ENCODE results near the gene QPCT.
A peak's percentile ranks its signal among the peaks of the same experiment; 100 is the strongest.

The QPCT gene

GRCh38 chr2:37338933-37339332, 5.5 kb upstream of the QPCT start:
- no peaks in the 10 kb centered on the region for H3K36me3 ChIP-seq (ENCODE audit: control insufficient read depth in 1 of 2, insufficient read depth in 2 of 2, low read length in 2 of 2)
- no peaks in the 10 kb centered on the region for H3K27me3 ChIP-seq (ENCODE audit: control insufficient read depth in 1 of 2, insufficient read depth in 2 of 2, low read length in 2 of 2)
- H3K27ac ChIP-seq (ENCODE audit: low read depth, low read length), result no peak overlapping the region
- peaks cover 0 to 4% of the 10 kb centered on the region in 2 donors for H3K4me1 ChIP-seq (ENCODE audit: control insufficient read depth in 1 of 2, insufficient read depth in 2 of 2, low read length in 2 of 2)
- H3K9me3 ChIP-seq (ENCODE audit: control insufficient read depth in 1 of 2, low read length in 2 of 2), result no peaks in the 10 kb centered on the region
- H3K9ac ChIP-seq (ENCODE audit: low read depth in 1 of 2, low read length in 2 of 2), result no peak overlapping the region
- H3K4me3 ChIP-seq (ENCODE audit: low read depth in 1 of 2, low read length in 2 of 2), result no peak overlapping the region

GRCh38 chr2:37340637-37341036, 3.8 kb upstream of the QPCT start:
- no peaks in the 10 kb centered on the region for H3K9me3 ChIP-seq (ENCODE audit: control insufficient read depth in 1 of 2, low read length in 2 of 2)
- H3K4me3 ChIP-seq (ENCODE audit: low read depth in 1 of 2, low read length in 2 of 2), result no peak overlapping the region
- no peak overlapping the region for H3K27ac ChIP-seq (ENCODE audit: low read depth, low read length)
- peaks cover 3 to 11% of the 10 kb centered on the region in 2 donors for H3K4me1 ChIP-seq (ENCODE audit: control insufficient read depth in 1 of 2, insufficient read depth in 2 of 2, low read length in 2 of 2)
- H3K36me3 ChIP-seq (ENCODE audit: control insufficient read depth in 1 of 2, insufficient read depth in 2 of 2, low read length in 2 of 2), result no peaks in the 10 kb centered on the region
- H3K27me3 ChIP-seq (ENCODE audit: control insufficient read depth in 1 of 2, insufficient read depth in 2 of 2, low read length in 2 of 2), result no peaks in the 10 kb centered on the region
- no peak overlapping the region for H3K9ac ChIP-seq (ENCODE audit: low read depth in 1 of 2, low read length in 2 of 2)

GRCh38 chr2:37342591-37343220, 1.7 kb upstream of the QPCT start:
- no peak overlapping the region for H3K9ac ChIP-seq (ENCODE audit: low read depth in 1 of 2, low read length in 2 of 2)
- H3K36me3 ChIP-seq (ENCODE audit: control insufficient read depth in 1 of 2, insufficient read depth in 2 of 2, low read length in 2 of 2), result no peaks in the 10 kb centered on the region
- no peak overlapping the region for H3K27ac ChIP-seq (ENCODE audit: low read depth, low read length)
- no peak overlapping the region for H3K4me3 ChIP-seq (ENCODE audit: low read depth in 1 of 2, low read length in 2 of 2)
- peaks cover 3 to 11% of the 10 kb centered on the region in 2 donors for H3K4me1 ChIP-seq (ENCODE audit: control insufficient read depth in 1 of 2, insufficient read depth in 2 of 2, low read length in 2 of 2)
- H3K9me3 ChIP-seq (ENCODE audit: control insufficient read depth in 1 of 2, low read length in 2 of 2), result no peaks in the 10 kb centered on the region
- H3K27me3 ChIP-seq (ENCODE audit: control insufficient read depth in 1 of 2, insufficient read depth in 2 of 2, low read length in 2 of 2), result no peaks in the 10 kb centered on the region

DNA sequence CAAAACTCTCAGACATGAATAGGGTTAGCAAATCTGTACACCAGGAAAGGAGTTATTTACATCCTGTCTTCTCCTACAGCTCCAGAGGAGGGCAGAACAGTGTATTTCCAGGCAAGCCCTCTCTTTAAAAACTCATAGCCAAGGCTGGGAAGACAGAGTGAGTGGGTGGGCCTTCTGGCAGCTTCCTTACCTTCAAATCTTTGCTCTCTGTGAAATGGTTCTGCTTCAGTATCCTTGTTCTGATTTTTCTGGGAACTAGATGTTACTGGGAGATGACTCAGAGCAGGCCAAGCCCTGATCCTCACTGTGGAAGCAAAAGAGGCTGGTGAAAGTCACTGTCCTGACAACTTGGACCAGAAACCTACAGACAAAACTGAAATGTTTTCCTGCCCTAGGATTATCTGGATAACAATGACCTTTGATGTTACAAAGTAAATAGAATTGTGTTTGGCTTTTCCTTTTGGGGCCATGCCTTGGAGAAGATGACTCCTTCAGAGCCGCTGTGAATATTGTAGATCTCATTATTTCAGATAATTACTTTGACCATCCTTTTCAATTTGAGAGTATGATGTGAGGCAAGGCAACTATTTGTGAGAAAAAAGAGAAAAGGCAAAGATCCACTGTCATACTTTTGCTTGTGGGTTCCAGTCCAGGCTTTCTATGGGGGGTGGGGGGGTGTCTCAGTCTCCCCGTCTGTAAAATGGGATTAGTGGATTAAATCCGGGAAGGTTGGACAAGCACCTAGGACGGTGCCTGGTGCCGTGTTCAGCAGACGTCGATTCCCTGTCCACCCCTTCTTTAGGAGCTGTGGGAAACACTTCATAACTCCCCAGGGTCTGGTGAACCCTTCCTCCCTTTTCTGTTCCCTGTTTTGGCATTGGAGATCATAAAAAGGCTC, 644 bp upstream of the QPCT start:
- Histone ChIP-seq H3K4me3 (ENCODE audit: low read depth in 1 of 2, low read length in 2 of 2) (peak overlapping the region; percentile 67 to 80), H3K9me3 (ENCODE audit: control insufficient read depth in 1 of 2, low read length in 2 of 2) (no peaks in the 10 kb centered on the region), H3K27ac (ENCODE audit: low read depth, low read length) (no peak overlapping the region), H3K9ac (ENCODE audit: low read depth in 1 of 2, low read length in 2 of 2) (peak overlapping the region; percentile 52 to 56), H3K36me3 (ENCODE audit: control insufficient read depth in 1 of 2, insufficient read depth in 2 of 2, low read length in 2 of 2) (no peaks in the 10 kb centered on the region), H3K27me3 (ENCODE audit: control insufficient read depth in 1 of 2, insufficient read depth in 2 of 2, low read length in 2 of 2) (no peaks in the 10 kb centered on the region), H3K4me1 (ENCODE audit: control insufficient read depth in 1 of 2, insufficient read depth in 2 of 2, low read length in 2 of 2) (peaks cover 3 to 11% of the 10 kb centered on the region in 2 donors)

- Histone ChIP-seq H3K27ac (ENCODE audit: low read depth, low read length) (no peak overlapping the region), H3K4me3 (ENCODE audit: low read depth in 1 of 2, low read length in 2 of 2) (no peak overlapping the region), H3K9me3 (ENCODE audit: control insufficient read depth in 1 of 2, low read length in 2 of 2) (no peaks in the 10 kb centered on the region), H3K9ac (ENCODE audit: low read depth in 1 of 2, low read length in 2 of 2) (no peak overlapping the region), H3K27me3 (ENCODE audit: control insufficient read depth in 1 of 2, insufficient read depth in 2 of 2, low read length in 2 of 2) (no peaks in the 10 kb centered on the region), H3K36me3 (ENCODE audit: control insufficient read depth in 1 of 2, insufficient read depth in 2 of 2, low read length in 2 of 2) (no peaks in the 10 kb centered on the region), H3K4me1 (ENCODE audit: control insufficient read depth in 1 of 2, insufficient read depth in 2 of 2, low read length in 2 of 2) (peaks cover 11 to 22% of the 10 kb centered on the region in 2 donors)
Measured at GRCh38 chr2:37348155-37348554, 3.7 kb downstream of the QPCT start.

- H3K4me1 ChIP-seq (ENCODE audit: control insufficient read depth in 1 of 2, insufficient read depth in 2 of 2, low read length in 2 of 2), result peaks cover 11 to 14% of the 10 kb centered on the region in 2 donors
- H3K27ac ChIP-seq (ENCODE audit: low read depth, low read length), result no peak overlapping the region
- no peaks in the 10 kb centered on the region for H3K27me3 ChIP-seq (ENCODE audit: control insufficient read depth in 1 of 2, insufficient read depth in 2 of 2, low read length in 2 of 2)
- H3K4me3 ChIP-seq (ENCODE audit: low read depth in 1 of 2, low read length in 2 of 2), result no peak overlapping the region
- H3K36me3 ChIP-seq (ENCODE audit: control insufficient read depth in 1 of 2, insufficient read depth in 2 of 2, low read length in 2 of 2), result no peaks in the 10 kb centered on the region
- H3K9ac ChIP-seq (ENCODE audit: low read depth in 1 of 2, low read length in 2 of 2), result no peak overlapping the region
- no peaks in the 10 kb centered on the region for H3K9me3 ChIP-seq (ENCODE audit: control insufficient read depth in 1 of 2, low read length in 2 of 2)
Measured at GRCh38 chr2:37349231-37349860, 4.9 kb downstream of the QPCT start.

GRCh38 chr2:37350034-37350433, 5.6 kb downstream of the QPCT start:
- H3K27ac ChIP-seq (ENCODE audit: low read depth, low read length), result no peak overlapping the region
- H3K4me1 ChIP-seq (ENCODE audit: control insufficient read depth in 1 of 2, insufficient read depth in 2 of 2, low read length in 2 of 2), result peaks cover 11 to 14% of the 10 kb centered on the region in 2 donors

GRCh38 chr2:37354531-37354930, 10.1 kb downstream of the QPCT start:
- Histone ChIP-seq H3K9me3 (ENCODE audit: control insufficient read depth in 1 of 2, low read length in 2 of 2) (no peaks in the 10 kb centered on the region), H3K9ac (ENCODE audit: low read depth in 1 of 2, low read length in 2 of 2) (no peak overlapping the region), H3K27me3 (ENCODE audit: control insufficient read depth in 1 of 2, insufficient read depth in 2 of 2, low read length in 2 of 2) (no peaks in the 10 kb centered on the region), H3K4me1 (ENCODE audit: control insufficient read depth in 1 of 2, insufficient read depth in 2 of 2, low read length in 2 of 2) (peaks cover 10 to 13% of the 10 kb centered on the region in 2 donors), H3K27ac (ENCODE audit: low read depth, low read length) (no peak overlapping the region), H3K4me3 (ENCODE audit: low read depth in 1 of 2, low read length in 2 of 2) (no peak overlapping the region), H3K36me3 (ENCODE audit: control insufficient read depth in 1 of 2, insufficient read depth in 2 of 2, low read length in 2 of 2) (no peaks in the 10 kb centered on the region)

More at GRCh38 chr2:37350034-37350433, 5.6 kb downstream of the QPCT start:
- Histone ChIP-seq H3K4me3 (ENCODE audit: low read depth in 1 of 2, low read length in 2 of 2) (no peak overlapping the region), H3K9me3 (ENCODE audit: control insufficient read depth in 1 of 2, low read length in 2 of 2) (no peaks in the 10 kb centered on the region), H3K9ac (ENCODE audit: low read depth in 1 of 2, low read length in 2 of 2) (no peak overlapping the region), H3K27me3 (ENCODE audit: control insufficient read depth in 1 of 2, insufficient read depth in 2 of 2, low read length in 2 of 2) (no peaks in the 10 kb centered on the region), H3K36me3 (ENCODE audit: control insufficient read depth in 1 of 2, insufficient read depth in 2 of 2, low read length in 2 of 2) (no peaks in the 10 kb centered on the region)

DNA sequence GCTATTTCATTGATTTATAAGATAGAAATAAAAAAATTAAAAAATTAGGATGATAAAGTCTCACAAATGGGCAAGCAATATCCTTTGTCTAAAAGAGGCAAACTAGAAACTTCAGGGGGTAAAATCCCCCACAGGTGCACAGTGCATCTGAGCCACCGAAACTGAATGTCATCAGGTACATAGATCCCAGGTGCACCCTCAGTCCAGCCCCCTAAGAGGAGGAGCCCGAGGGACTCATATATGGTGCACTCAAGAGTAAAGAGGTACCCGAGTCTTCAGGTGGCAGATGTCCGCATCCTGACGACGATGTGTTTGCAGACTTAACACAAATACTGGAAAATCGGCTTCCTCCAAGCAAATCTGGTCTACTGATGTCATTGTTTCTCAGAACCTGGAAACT, 11.3 kb downstream of the QPCT start:
- H3K4me1 ChIP-seq (ENCODE audit: control insufficient read depth in 1 of 2, insufficient read depth in 2 of 2, low read length in 2 of 2), result peaks cover 2 to 6% of the 10 kb centered on the region in 2 donors
- H3K36me3 ChIP-seq (ENCODE audit: control insufficient read depth in 1 of 2, insufficient read depth in 2 of 2, low read length in 2 of 2), result no peaks in the 10 kb centered on the region
- H3K4me3 ChIP-seq (ENCODE audit: low read depth in 1 of 2, low read length in 2 of 2), result no peak overlapping the region
- no peak overlapping the region for H3K27ac ChIP-seq (ENCODE audit: low read depth, low read length)
- H3K27me3 ChIP-seq (ENCODE audit: control insufficient read depth in 1 of 2, insufficient read depth in 2 of 2, low read length in 2 of 2), result peaks cover 0 to 4% of the 10 kb centered on the region in 2 donors
- no peaks in the 10 kb centered on the region for H3K9me3 ChIP-seq (ENCODE audit: control insufficient read depth in 1 of 2, low read length in 2 of 2)
- H3K9ac ChIP-seq (ENCODE audit: low read depth in 1 of 2, low read length in 2 of 2), result no peak overlapping the region

DNA sequence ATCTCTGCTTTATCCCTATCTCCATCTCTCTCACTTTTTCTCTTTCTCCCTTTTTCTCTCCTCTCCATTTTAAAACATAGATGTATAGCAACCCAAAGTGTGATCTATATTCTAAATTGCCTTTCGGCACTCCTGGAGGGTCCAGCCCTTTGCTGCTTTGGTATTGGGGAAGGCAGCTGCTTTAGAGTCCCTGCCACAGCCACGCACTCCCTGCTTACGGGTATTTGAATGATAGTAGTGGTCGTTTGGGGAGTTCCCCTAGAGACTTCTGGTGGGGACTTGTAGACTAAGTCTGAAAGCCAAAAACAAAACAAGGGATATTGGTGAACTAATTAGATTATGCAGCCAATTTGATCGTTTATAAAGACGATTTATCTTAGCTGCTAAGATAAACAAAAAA, 11.9 kb downstream of the QPCT start:
- no peaks in the 10 kb centered on the region for H3K9me3 ChIP-seq (ENCODE audit: control insufficient read depth in 1 of 2, low read length in 2 of 2)
- no peak overlapping the region for H3K27ac ChIP-seq (ENCODE audit: low read depth, low read length)
- no peaks in the 10 kb centered on the region for H3K36me3 ChIP-seq (ENCODE audit: control insufficient read depth in 1 of 2, insufficient read depth in 2 of 2, low read length in 2 of 2)
- H3K4me1 ChIP-seq (ENCODE audit: control insufficient read depth in 1 of 2, insufficient read depth in 2 of 2, low read length in 2 of 2), result peaks cover 0 to 6% of the 10 kb centered on the region in 2 donors
- H3K4me3 ChIP-seq (ENCODE audit: low read depth in 1 of 2, low read length in 2 of 2), result no peak overlapping the region
- H3K27me3 ChIP-seq (ENCODE audit: control insufficient read depth in 1 of 2, insufficient read depth in 2 of 2, low read length in 2 of 2), result peaks cover 0 to 4% of the 10 kb centered on the region in 2 donors
- no peak overlapping the region for H3K9ac ChIP-seq (ENCODE audit: low read depth in 1 of 2, low read length in 2 of 2)
